Limb (tissue), 2 donors: Measurements from ENCODE around the gene CAMK1.

Source experiments
- DNase-seq, 2 donors: peaks; one replicate each; pipeline ENCODE4 v3.0.0-alpha.2; 2016; ENCODE audit errors: extremely low spot score in 2 of 2

Gene CAMK1

GRCh38 chr3:9743548-9743947 is 26.2 kb downstream of the CAMK1 start:
- DNase-seq = no peak

DNA sequence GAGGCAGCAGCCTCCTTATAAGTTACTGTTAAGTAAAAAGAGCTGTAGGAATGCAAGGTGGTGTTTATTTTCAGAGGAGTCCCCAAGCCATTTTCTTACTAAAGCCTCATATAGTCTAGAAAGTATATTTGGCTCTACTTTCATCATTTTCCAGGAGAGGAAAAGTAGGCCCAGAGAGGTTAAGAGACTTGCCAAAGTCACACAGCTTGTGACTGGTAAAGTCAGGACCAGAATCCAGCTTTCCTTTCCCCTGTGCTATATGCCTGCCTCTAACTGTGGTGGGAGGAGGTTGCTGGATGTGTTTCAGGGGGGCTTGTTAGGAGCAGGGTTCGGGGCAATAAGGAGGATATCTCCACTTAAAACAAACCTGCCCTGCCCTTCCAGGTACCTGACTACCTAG is 27.2 kb downstream of the CAMK1 start:
- no peak for DNase-seq

DNA sequence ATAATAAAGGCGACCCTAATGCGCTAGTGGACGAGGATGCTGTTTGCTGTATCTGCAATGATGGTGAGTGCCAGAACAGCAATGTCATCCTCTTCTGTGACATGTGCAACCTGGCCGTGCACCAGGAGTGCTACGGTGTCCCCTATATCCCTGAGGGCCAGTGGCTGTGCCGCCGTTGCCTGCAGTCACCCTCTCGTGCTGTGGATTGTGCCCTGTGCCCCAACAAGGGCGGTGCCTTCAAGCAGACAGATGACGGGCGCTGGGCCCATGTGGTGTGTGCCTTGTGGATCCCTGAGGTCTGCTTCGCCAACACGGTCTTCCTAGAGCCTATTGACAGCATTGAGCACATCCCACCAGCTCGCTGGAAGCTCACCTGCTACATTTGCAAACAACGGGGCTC is 30.6 kb downstream of the CAMK1 start:
- DNase-seq = no peak

DNA sequence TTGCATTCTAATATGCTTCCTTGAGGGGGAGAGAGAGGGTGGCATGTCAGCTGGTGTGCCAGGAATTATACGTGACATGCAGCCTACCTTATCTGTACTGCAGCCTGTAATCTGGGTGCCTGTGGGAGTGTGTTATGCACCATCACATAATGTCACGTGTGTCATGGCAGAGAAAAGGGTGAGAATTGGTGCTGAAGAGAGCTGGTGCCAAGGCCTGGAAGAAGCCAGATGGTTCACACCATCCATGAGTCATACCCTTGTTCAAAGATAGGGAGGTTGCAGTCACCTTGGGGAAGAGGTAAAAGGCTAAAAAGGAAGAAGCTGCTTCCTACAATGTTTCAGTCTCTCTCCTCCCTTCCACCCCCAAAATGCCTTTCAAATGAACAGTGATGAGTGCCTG is 32.9 kb downstream of the CAMK1 start:
- no peak for DNase-seq

DNA sequence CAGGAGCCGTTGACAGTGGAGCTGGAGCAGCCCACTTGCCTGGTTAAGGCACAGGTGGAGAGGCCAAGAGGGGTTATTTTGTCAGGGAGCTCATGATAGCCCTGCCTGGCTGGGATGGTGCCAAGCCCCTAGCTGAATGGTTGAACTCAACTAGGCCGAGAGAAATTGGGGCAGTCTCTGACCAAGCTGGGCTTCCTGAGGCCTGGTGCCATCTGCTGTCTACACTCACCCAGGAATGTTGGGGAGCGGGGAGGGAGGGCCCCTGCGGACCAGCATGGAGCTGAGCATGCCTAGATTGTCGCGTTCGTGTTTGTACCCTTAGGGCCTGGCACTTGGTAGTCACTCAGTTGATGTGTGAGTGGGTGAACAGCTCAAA is 37.0 kb downstream of the CAMK1 start:
- no peak for DNase-seq

DNA sequence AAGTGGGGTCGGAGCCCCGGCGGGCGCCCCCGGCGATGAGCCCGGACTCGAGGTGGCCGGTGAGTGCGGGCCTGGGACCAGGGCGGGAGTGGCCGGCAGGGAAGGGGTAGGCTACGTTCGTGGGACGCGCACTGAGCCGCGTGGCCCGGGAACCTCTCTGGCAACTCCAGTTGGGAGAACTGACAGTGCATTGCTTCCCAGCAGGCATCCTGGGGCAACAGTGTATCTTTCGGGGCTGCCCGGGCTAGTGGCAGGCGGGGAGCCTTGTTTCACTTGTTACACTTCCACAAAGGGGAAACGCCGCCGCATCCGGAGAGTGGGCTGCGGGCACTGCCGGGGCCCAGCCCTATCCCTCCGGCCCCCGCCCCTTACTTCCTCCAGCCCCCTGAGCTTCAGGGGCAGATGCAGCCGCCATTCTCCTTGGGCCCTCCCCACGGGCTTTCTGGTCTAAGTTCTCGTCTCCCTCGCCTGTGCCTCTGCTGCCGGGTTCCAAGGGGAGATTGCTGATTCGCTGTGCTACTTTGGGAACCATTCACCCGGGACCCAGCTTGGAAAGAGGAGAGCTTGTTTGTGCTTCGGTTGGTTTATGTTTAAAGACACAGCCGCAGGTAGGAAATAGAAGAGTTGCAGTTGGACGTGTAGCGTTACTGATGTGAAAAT is 37.5 kb downstream of the CAMK1 start:
- no peak for DNase-seq

GRCh38 chr3:9731206-9732079 is 38.3 kb downstream of the CAMK1 start, which contains the start of gene BRPF1:
Gene BRPF1, plus strand, starts transcription at chr3:9731735. Its CDS starts 2,406 bp downstream, at chr3:9734141.
- peak; percentile 99 to 100 for DNase-seq

GRCh38 chr3:9730657-9731205 is 39.0 kb downstream of the CAMK1 start:
- no peak for DNase-seq

DNA sequence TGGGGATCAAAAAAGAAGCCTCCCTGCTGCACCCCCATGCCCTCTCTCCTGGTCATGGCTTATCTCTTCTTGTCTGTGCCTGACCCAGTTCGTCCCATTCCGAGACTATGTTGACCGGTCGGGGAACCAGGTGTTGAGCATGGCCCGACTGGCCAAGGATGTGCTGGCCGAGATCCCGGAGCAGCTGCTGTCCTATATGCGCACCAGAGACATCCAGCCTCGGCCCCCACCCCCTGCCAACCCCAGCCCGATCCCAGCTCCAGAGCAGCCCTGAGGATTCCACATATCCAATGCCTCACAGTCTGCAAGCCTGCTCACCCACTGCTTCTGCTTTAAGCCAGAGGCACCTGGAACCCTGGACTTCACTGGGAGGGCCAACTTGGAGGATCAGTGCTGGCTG is 40.3 kb downstream of the CAMK1 start:
- no peak for DNase-seq

GRCh38 chr3:9727743-9728142 is 42.0 kb downstream of the CAMK1 start:
- DNase-seq = no peak

- DNase-seq = no peak
Observed at GRCh38 chr3:9727041-9727595, 42.6 kb downstream of the CAMK1 start.

DNA sequence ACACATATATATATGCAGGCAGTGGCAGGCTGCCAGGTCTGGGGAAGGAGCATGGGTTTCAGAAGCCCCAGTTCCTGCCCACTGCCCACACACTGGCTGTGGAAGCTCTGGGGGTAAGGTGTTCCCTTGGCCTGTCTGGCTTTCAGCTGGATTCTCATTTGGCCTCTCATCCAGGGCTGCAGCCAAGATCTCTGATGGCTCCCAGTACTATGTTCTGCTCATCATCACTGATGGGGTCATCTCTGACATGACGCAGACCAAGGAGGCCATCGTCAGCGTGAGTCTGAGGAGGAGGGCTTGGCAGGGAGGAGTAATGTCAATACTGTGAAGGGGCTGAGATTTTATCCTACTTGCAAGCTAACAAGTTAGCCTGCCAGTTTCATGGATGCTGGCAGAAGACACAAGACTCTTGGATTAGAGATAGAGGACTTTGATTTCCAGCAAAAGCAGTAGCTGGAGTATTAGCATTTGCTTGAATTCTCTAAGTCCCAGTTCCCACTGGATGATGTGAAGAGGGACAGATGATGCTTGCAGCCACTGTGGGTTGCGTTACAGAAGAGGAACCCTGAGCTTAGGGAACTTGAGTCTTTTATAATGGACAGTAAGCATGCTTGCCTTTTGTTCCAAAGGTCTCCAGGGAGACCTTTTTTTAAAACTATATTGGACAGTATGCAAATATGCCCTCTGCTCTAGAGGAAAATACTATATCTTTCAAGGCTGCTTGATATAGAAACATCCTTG is 43.8 kb downstream of the CAMK1 start:
- DNase-seq = no peak

GRCh38 chr3:9721700-9722060 is 48.1 kb downstream of the CAMK1 start:
- no peak for DNase-seq

GRCh38 chr3:9721015-9721699 is 48.6 kb downstream of the CAMK1 start:
- DNase-seq = no peak

DNA sequence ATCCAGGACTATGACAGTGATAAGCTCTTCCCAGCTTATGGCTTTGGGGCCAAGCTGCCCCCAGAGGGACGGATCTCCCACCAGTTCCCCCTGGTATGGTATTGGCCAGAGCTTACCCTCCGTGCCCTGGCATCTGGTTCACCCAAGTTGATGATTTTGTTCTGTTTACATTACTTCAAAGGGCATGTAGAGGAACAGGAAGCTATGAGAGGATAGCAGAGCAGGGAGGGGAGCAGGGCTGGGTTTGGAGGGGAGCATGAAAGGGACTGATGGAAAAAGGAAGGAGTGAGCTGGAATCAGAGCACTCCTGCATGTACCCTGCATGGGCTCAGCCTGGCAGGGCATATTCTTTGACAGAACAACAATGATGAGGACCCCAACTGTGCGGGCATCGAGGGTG is 51.6 kb downstream of the CAMK1 start:
- DNase-seq = no peak

- no peak for DNase-seq
Observed at GRCh38 chr3:9717563-9717962, 52.2 kb downstream of the CAMK1 start.

DNA sequence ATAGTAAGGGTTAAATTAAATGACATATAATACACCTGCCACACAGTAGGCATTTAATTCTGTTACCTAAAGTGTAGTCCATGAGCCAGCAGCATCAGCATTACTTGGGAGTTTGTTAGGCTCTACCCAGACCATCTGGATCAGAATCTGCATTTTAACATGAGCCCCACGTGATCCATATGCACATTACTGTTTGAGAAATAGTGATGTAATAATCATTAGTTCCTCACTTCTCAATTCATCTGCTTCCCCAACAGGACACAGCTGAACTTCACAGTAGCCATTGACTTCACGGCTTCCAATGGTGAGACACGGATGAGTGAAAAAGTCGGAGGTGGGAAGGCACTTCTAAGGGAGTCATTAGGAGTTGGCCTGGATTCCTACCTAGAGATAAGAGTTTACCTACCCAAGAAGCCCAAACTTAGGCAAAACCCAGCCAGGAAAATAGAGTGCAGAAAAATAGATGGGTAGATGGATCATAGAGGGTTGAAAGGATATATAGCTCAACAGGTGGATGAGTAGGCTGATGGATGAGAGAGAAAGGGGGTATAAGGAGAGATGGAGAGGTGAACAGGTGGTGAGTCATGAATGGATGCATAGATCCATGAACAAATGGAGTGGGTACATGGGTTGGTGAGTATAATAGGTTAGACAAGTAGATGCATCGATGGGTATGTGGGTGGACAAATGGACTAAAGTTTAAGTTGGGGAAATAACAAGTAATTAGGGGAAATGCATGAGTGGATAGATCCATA is 52.8 kb downstream of the CAMK1 start:
- no peak for DNase-seq

DNA sequence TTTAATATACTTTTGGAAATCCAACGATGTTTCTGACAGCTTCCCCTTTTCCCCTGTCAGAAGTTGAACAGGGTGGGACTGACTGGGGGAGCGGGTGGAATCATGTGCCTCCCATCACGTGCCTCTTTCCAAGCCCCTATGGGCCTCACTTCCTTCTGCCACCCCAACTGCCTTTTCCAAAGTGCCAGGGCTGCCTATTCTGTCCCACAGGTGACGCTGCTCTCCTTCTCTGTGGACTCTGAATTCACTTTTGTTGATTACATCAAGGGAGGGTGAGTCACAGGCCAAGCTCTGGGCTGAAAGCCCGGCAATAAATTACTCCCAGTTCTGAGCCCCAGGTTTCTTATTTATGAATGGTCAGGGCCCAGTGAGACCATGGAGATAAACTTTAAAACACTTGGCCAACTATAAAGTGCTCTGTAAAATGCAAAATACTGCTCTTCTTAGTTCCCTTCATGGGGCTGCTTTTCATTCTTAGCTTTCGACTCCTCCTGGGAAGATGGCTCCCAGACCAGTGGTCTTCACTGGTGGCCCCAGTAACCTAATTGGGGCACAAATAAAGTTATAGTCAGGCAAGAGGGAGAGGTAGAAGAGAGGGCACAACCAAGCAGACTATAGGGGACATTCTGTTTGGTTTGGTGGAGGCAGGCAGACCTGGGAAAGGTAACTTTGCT is 53.8 kb downstream of the CAMK1 start:
- no peak for DNase-seq

DNA sequence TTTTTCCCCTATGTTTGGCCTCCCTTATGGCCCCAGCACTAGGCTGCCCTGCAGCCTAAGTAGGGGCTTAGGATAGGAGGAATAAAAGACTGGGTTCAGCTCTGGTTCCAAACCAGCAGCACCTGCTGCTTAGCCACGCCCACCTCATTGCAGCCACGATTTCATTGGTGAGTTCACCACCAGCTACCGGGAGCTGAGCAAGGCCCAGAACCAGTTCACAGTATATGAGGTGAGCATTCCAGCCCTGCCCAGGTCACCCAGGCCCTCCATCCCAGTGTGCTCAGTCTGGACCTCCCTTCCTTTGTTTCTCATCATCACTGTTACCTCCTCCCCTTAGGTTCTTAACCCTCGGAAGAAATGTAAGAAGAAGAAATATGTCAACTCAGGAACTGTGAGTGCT is 54.6 kb downstream of the CAMK1 start:
- DNase-seq = no peak

DNA sequence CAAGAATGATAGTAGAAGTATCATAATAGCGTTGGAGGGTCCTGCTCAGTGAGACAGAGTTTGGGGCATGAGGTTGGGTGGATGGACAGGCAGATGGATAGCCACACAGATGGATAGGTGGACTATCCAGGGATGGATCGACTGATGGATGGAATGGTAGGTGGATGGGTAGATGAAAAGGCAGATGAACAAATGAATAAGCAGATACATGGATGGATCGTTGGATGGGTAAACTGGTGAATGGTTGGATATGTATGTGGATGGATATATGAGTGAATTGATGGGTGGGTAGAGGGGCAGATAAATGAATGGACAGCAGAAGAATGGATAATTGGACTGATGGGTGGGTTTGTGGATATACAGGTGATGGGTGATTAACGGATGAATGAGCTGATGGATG is 56.6 kb downstream of the CAMK1 start:
- DNase-seq = no peak
